Measurements from ENCODE around the gene GRAP. TPM values are rescaled to one million over a fixed set of nuclear protein-coding genes. Genes with fewer than 3 reads are reported as not detected.

The GRAP gene
- total RNA-seq, 2 donors from 2014 or later = 0.33 to 1.8 TPM

DNA sequence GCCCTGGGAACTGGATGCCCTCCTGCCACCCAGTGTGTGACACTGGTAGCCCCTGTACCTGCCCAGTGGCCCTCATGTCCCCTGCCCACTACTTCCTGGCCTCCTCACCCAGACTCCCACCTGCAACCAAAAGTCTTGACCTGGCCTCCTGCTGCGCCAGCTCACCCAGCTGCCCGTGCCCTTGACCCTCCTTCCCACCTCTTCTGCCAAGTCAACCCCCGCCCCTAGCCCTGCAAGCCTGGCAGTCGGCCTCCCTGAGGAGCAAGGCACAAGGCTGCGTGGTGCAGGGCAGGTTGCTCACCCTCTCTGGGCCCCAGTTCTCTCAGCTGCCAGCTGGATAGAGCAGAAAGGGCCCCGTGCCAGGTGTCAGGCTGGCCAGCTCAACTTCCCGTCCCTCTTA, 29.9 kb downstream of the GRAP start:
- intact Hi-C loops (cut with DNase I) = no loop called here
- H3K9me3 ChIP-seq = no peaks in the 10 kb centered on the region
- no peaks in the 10 kb centered on the region for H3K27me3 ChIP-seq
- DNase-seq = no peak
- no peak for ATAC-seq
- TF ChIP-seq, protein P1, sequence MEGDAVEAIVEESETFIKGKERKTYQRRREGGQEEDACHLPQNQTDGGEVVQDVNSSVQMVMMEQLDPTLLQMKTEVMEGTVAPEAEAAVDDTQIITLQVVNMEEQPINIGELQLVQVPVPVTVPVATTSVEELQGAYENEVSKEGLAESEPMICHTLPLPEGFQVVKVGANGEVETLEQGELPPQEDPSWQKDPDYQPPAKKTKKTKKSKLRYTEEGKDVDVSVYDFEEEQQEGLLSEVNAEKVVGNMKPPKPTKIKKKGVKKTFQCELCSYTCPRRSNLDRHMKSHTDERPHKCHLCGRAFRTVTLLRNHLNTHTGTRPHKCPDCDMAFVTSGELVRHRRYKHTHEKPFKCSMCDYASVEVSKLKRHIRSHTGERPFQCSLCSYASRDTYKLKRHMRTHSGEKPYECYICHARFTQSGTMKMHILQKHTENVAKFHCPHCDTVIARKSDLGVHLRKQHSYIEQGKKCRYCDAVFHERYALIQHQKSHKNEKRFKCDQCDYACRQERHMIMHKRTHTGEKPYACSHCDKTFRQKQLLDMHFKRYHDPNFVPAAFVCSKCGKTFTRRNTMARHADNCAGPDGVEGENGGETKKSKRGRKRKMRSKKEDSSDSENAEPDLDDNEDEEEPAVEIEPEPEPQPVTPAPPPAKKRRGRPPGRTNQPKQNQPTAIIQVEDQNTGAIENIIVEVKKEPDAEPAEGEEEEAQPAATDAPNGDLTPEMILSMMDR (IDR thresholded peaks at IDR 0.05) = no peak
- TF ChIP-seq POLR2A (IDR thresholded peaks at IDR 0.05) = no peak
- H3K4me1 ChIP-seq = no peaks in the 10 kb centered on the region
- WGBS, 2 donors = 62 to 72% methylated on average over 4 to 7 of the region's 7 CpGs
- no peak overlapping the region for H3K27ac ChIP-seq
- no peaks in the 10 kb centered on the region for H3K36me3 ChIP-seq (replicated peaks in 1 of 2; ENCODE audit: insufficient read depth in 1 of 2, low read depth in 2 of 2)
- H3K4me3 ChIP-seq = no peak overlapping the region

DNA sequence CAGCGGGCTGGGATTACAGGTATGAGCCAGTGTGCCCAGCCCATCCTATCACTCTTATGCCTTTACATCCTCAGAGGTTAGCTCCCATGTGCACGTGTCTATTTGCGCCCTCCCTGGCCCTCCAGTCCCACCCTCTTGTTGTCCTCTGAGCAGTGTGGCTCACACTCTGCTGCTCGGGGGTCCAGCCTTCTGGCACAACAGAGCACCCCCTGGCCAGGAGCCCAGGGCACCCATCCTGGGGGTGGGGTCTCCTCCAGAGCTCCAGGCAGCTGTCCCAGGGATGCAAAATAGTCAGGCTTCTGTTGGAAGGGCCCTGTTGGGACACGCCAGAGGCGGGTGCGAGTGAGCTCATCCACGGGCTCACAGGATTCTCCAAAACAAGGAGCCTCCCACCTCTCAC, 30.5 kb downstream of the GRAP start:
- DNase-seq (no peak), ATAC-seq (no peak)
- Histone ChIP-seq H3K4me3 (no peak overlapping the region), H3K27me3 (no peaks in the 10 kb centered on the region), H3K27ac (no peak overlapping the region), H3K4me1 (no peaks in the 10 kb centered on the region), H3K9me3 (no peaks in the 10 kb centered on the region), H3K36me3 (replicated peaks in 1 of 2; ENCODE audit: insufficient read depth in 1 of 2, low read depth in 2 of 2) (no peaks in the 10 kb centered on the region)
- TF ChIP-seq, protein P1 (IDR thresholded peaks at IDR 0.05) = no peak
- TF ChIP-seq POLR2A (IDR thresholded peaks at IDR 0.05) = no peak
- 77 to 79% methylated on average over 6 to 7 of the region's 8 CpGs for WGBS, 2 donors
- intact Hi-C loops (cut with DNase I) = no loop called here

DNA sequence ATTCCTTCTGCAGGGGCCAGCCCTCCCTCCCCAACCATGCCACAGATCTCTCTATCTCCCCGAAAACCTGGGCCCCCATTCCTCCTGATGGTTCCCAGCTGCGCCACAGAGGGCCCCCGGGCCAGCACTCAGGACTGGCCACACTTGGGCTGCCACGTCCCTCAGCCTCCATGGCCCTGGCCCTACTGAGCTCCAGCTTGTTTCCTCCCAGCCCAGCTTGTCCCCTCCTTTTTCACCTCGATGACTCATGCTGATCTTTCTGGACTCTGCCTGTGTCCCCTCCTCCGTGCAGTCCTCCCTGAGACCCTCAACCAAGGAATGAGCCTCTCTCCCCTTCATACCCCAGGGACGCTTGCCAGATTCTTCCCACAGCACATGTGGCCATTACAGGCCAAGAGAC, 31.3 kb downstream of the GRAP start:
- WGBS, 2 donors = 74 to 77% methylated on average over 7 of the region's 7 CpGs
- Histone ChIP-seq H3K27ac (no peak overlapping the region), H3K4me3 (no peak overlapping the region), H3K9me3 (no peaks in the 10 kb centered on the region), H3K36me3 (replicated peaks in 1 of 2; ENCODE audit: insufficient read depth in 1 of 2, low read depth in 2 of 2) (no peaks in the 10 kb centered on the region), H3K27me3 (no peaks in the 10 kb centered on the region), H3K4me1 (no peaks in the 10 kb centered on the region)
- intact Hi-C loops (cut with DNase I) = no loop called here
- ATAC-seq = no peak
- no peak for TF ChIP-seq POLR2A (IDR thresholded peaks at IDR 0.05)
- TF ChIP-seq, protein P1 (IDR thresholded peaks at IDR 0.05) = no peak
- DNase-seq = no peak

- Histone ChIP-seq H3K27ac (no peak overlapping the region), H3K9me3 (no peaks in the 10 kb centered on the region), H3K4me3 (no peak overlapping the region), H3K36me3 (replicated peaks in 1 of 2; ENCODE audit: insufficient read depth in 1 of 2, low read depth in 2 of 2) (no peaks in the 10 kb centered on the region), H3K27me3 (no peaks in the 10 kb centered on the region), H3K4me1 (no peaks in the 10 kb centered on the region)
- no peak for ATAC-seq
- DNase-seq = no peak
- intact Hi-C loops (cut with DNase I) = no loop called here
- TF ChIP-seq POLR2A (IDR thresholded peaks at IDR 0.05) = no peak
- TF ChIP-seq, protein P1 (IDR thresholded peaks at IDR 0.05) = no peak
- 66 to 74% methylated on average over 18 to 23 of the region's 29 CpGs for WGBS, 2 donors
Observed at GRCh38 chr17:19014628-19015215, 32.0 kb downstream of the GRAP start.

All from body of pancreas (tissue), 4 donors.